GM19351 (cell line): Measurements from ENCODE around the gene TMCC1.
"Not testable (repeated sequence)": the region's sequence is repeated elsewhere in the genome, so short reads cannot be mapped to it uniquely, and the experiment has no call there.

Experiments
- ATAC-seq: cut with Tn5 transposase; IDR thresholded peaks from one replicate; pipeline ENCODE4 v1.9.1; 2021; ENCODE audit warnings: mild to moderate bottlenecking, moderate library complexity; ENCODE audit not compliant: unreplicated experiment

TMCC1 gene

DNA sequence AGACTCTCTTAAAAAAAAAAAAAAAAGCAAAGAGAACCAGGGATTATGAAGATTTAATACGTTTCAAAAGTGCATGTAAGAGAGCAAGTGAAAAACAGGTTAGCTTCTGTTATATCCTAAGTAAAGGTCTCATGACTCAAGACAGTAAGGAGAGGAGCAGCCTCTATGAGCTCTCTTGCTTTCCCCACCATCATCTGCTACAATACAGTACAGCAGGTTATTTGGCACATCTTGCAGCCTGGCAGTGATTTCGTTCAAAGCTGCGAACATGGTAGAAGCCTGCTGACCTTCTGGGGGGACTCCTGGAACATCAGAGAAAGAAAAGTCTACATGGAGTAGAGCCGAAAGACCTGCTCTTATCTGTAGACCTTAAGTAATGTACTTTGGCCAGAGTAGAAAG, 157.9 kb downstream of the TMCC1 start:
- no peak for ATAC-seq

GRCh38 chr3:129734449-129734848, 159.1 kb downstream of the TMCC1 start:
- ATAC-seq, result no peak

DNA sequence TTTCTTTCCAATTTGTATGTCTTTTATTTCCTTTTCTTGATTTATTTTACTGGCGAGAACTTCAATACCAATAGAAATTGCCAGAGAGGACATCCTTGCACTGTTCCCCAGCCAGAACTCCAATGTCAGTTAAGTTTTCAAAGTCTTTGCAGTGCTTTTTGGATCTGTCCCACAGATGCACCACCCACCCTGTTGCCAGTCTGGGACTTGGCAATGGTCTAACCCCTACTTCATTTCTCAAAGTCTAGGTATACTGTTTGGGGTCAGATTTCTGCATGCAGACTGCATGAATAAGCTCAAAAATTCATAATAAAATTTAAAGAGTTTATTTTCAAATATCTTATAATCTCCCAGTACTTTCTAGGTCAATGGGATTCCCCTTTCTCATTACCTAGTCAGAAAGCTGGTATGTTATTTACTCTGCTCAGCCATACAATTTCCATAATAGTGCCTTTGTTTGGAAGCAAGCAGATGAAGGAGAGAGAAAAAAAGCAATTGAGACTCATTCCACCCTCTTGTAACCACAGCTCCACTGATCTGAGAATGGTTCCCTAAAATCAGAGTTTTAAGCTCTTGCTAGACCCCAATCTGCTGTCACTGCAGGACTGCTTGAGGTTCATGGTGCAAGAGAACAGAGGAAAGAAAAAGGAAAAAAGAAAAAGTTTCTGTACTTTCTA, 161.2 kb downstream of the TMCC1 start:
- ATAC-seq, result no peak

GRCh38 chr3:129727707-129728106, 165.8 kb downstream of the TMCC1 start:
- ATAC-seq, result no peak

- ATAC-seq, result no peak
Measured at GRCh38 chr3:129723558-129724324, 169.8 kb downstream of the TMCC1 start.

- no peak for ATAC-seq
Measured at GRCh38 chr3:129722527-129722926, 171.0 kb downstream of the TMCC1 start.

- no peak for ATAC-seq
Measured at GRCh38 chr3:129718201-129718600, 175.3 kb downstream of the TMCC1 start.

GRCh38 chr3:129715854-129716253, 177.7 kb downstream of the TMCC1 start:
- no peak for ATAC-seq

GRCh38 chr3:129708328-129708861, 185.1 kb downstream of the TMCC1 start:
- ATAC-seq, result no peak

GRCh38 chr3:129705274-129705673, 188.2 kb downstream of the TMCC1 start:
- no peak for ATAC-seq

DNA sequence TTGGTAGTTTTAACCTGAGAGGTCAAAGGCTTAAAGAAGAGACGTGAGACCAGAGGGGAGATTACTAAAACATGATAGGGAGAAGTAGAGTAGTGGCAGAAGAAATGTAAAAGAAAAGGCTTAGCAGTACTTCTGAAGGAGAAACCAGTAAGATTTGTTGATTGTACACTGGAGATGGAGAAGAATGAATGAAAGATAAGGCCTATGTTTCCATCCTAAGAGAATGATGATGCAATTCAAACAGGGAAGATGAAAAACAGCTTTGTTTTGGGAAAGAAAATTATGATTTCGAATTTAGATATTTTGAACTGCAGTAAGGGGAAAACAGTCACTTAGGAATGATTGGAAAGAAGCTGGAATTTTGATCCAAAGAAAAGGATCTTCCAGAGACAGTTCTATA, 189.6 kb downstream of the TMCC1 start:
- no peak for ATAC-seq

DNA sequence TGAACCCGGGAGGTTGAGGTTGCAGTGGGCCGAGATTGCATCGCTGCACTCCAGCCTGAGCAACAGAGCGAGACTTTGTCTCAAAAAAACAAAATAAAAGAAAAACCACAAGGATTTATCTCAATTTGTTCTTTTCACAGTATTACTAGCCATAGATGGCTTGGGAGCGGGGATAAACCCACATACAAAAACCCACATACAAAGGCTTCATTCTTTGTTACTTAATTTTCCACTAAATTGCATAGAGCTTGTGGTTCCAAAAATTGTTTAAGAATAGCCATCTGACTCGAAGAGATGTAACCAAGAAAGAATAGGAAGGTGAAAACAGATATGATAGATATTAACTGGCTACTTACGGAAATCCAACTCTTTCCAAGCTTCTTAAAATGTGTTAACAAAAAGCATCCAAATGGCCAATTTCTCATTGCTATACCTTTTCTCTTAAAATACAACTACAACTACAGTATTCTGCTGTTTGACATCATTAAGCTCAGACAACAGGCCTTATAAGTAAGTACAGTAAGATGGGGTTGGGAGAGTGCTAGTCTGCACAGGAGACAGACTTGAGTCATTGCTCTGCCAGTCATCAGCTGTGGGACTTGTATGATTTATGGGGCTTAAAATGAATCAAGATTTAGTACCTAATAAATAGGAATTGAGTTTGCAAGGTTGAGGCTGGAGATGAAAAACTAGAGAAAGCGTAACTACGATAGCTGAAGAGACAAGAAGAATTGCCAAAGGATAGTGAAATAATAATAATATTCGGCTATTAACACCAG, 190.4 kb downstream of the TMCC1 start:
- ATAC-seq, result no peak

- no peak for ATAC-seq
Measured at GRCh38 chr3:129701161-129701560, 192.3 kb downstream of the TMCC1 start.

DNA sequence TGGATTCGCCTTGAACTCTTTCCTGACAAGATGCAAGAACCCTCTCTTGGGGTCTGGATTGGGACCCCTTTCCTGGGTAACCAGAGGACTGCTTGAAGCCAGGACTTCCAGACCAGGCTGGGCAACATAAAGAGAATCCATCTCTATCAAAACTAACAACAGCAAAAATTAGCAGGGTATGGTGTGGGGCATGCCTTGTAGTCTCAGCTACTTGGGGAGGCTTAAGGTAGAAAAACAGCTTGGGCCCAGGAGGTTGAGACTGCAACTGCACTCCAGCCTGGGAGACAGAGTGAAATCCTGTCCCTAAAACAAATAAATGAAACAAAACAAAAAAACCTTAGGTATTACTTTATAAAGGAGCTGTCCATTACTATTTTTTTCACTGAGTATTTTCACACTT, 193.9 kb downstream of the TMCC1 start:
- no peak for ATAC-seq

GRCh38 chr3:129699199-129699598, 194.3 kb downstream of the TMCC1 start:
- ATAC-seq, result no peak

DNA sequence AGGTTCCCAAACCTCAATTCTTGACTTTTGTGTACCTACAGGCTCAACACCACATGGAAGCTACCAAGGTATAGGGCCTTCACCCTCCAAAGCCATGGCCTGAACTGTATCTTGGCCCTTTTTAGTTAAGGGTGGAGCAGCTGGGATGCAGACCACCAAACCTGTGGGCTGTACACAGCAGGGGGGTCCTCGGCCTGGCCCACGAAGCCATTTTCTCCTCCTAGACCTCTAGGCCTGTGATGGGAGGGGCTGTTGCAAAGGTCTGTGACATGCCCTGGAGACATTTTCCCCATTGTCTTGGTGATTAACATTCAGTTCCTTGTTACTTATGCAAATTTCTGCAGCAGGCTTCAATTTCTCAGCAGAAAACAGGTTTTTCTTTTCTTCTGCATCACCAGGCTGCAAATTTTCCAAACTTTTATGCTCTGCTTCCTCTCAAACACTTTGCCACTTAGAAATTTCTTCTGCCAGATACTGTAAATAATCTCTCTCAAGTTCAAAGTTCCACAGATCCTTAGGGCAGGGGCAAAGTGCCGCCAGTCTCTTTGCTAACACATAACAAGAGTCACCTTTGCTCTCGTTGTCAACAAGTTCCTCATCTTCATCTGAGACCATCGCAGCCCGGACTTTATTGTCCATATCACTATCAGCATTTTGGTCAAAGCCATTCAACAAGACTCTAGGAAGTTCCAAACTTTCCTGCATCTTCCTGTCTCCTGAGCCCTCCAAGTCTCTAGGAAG, 196.1 kb downstream of the TMCC1 start:
- no peak for ATAC-seq

GRCh38 chr3:129696430-129696829, 197.1 kb downstream of the TMCC1 start:
- not testable (repeated sequence) for ATAC-seq

DNA sequence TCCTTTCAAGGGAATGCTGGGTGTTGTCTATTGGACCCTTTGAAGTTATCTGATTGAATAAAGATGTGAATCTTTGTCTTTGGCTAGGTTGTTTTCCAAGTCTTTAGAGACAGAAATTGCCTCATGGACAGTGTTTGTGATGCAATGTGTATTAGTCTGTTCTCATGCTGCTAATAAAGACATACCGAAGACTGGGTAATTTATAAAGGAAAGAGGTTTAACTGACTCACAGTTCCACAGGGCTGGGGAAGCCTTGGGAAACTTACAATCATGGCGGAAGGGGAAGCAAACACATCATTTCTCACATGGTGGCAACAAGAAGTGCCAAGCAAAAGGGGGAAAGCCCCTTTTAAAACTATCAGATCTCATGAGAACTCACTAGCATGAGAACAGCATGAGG, 198.3 kb downstream of the TMCC1 start:
- ATAC-seq, result no peak

GRCh38 chr3:129694228-129694627, 199.3 kb downstream of the TMCC1 start:
- ATAC-seq, result no peak

GRCh38 chr3:129692743-129693142, 200.8 kb downstream of the TMCC1 start:
- ATAC-seq, result no peak

GRCh38 chr3:129690963-129691362, 202.5 kb downstream of the TMCC1 start:
- ATAC-seq, result no peak
